GM19395 (cell line): Measurements from ENCODE around the gene NCOA7.
"Not testable (repeated sequence)": the region's sequence is repeated elsewhere in the genome, so short reads cannot be mapped to it uniquely, and the experiment has no call there.

Source experiments
- ATAC-seq: cut with Tn5 transposase; IDR thresholded peaks from one replicate; pipeline ENCODE4 v1.9.1; 2021; ENCODE audit warnings: mild to moderate bottlenecking, moderate library complexity; ENCODE audit not compliant: unreplicated experiment

Gene NCOA7

DNA sequence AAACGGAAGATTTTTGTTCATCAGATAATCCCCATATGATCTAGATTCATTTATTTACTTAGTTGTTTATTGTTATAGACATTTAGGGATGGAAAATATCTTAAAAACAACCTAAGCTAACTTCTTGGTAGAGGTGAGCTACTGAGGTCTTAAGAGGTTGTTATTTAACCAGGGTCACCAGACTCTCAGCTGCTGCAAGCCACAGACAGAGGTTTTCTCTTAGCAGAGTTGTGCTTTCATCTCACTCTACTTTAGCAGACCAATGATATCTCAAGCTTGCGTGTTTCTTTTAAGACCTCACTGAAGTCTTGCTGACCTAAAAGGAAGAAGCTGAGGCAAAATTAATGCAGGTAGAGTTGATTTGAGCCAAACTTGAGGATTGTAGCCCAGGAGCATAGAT lies 43.6 kb downstream of the NCOA7 start:
- ATAC-seq, result peak; percentile 78

GRCh38 chr6:125835221-125835744 lies 44.5 kb downstream of the NCOA7 start:
- ATAC-seq, result no peak

- no peak for ATAC-seq
Measured at GRCh38 chr6:125836466-125836865, 45.7 kb downstream of the NCOA7 start.

GRCh38 chr6:125839471-125839870 lies 48.7 kb downstream of the NCOA7 start:
- no peak for ATAC-seq

GRCh38 chr6:125839879-125840278 lies 49.1 kb downstream of the NCOA7 start:
- ATAC-seq, result no peak

DNA sequence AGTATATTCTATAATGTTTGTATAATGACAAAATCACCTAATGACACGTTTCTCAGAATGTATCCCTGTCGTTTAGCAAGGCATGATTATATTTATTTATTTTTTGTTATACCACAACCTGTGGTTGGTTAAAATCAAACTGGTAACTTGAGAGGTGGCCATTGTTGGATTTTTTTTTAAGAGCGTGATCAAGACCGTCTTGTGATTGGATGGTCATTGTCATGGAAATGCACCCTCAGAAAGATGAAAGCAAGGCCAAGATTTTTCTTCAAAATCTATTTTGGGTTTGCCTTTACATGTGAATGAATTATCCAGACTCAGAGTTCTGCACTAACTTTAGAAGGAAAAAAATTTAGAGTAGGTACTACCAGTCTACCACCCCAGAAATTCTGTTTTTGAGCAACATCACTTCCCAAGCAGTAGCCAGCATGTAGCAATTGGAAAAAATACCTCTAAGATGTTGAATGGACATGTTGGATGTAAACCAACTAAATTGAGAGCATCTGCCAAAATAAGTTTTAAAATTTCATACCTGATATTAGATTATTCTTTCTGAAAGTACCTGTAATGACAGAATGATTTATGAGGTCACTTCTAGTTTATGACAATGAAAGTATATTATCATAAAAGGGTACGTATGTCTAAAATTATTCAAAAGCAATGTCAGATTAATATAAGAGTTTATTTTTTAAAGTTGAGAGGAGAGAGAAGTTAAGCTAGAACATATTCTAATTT lies 50.8 kb downstream of the NCOA7 start:
- ATAC-seq, result no peak

- ATAC-seq, result no peak
Measured at GRCh38 chr6:125842091-125842626, 51.4 kb downstream of the NCOA7 start.

DNA sequence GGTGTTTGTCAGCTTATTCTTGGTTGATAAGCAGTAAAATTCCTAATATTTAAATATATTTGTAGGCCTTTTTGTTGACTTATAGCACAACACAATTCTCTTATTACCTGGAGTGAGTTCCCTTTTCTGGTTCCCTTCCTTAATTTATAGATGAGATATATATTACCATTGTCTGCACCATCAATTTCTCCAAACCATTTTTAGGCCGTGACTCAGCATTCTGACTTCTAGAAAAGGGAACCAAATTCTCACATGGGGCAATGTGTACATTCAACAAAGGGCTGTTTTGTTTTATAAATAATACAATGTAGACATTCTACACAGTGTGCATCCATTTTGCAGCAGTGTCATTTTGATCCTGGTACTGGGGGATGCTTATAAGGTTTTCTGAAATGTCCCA lies 52.8 kb downstream of the NCOA7 start:
- ATAC-seq, result no peak

DNA sequence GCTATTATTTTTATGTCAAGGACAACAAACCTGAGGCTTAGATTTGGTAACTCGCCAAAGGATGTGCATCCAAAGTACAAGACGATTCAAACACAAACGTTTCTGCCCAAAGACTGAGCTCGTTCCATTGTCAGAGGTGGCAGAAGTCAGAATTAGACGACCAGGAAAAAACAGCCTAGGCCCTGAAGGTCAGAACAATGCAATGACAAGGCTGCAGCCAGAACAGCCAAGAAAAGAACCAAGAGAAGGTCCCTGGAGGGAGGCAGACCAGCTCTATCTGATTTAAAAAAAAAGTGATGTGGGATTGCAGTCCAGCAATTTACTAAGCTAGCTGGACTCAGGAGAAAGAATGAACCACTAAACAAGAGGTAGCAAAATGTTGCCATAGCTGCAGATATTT lies 54.2 kb downstream of the NCOA7 start:
- ATAC-seq, result no peak

DNA sequence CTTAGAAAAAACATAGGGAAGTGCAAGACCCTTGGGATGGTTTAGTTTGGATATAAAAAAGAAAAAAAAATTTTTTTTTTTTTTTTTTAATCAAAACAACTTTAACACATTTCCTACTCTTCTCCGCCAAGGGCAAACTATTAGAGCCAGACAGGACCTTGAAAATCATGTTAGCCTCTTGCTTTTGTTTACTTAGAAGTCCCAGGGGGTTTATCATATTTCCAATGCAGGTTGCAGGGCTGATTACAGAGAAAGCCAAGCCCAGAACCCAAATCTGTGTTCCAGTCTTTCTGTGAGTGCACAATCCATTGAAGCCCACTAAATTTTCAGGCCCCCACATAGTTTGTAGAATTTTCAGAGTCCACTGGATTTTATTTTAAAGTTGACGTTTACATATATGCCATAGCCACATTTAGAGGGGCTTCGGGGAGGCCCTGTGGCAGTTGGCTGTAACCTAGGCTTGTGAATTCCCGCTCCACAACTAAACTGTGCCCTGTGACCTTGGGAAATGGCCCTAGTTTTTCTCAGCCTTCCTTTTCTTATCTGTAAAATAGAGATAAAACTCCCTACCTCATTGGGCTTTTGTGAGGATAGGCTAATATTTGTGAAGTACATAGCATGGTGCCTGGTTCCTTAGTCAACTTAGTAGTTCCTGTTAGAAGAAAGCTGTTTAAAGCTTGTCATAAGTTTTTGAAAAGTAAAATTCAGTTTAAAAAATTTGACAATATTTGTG lies 55.7 kb downstream of the NCOA7 start:
- ATAC-seq, result no peak

DNA sequence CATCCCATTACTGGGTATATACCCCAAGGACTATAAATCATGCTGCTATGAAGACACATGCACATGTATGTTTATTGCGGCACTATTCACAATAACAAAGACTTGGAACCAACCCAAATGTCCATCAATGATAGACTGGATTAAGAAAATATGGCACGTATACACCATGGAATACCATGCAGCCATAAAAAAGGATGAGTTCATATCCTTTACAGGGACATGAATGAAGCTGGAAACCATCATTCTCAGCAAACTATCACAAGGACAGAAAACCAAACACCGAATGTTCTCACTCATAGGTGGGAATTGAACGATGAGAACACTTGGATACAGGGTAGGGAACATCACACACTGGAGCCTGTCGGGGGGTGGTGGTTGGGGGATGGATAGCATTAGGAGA lies 57.5 kb downstream of the NCOA7 start:
- ATAC-seq, result not testable (repeated sequence)

DNA sequence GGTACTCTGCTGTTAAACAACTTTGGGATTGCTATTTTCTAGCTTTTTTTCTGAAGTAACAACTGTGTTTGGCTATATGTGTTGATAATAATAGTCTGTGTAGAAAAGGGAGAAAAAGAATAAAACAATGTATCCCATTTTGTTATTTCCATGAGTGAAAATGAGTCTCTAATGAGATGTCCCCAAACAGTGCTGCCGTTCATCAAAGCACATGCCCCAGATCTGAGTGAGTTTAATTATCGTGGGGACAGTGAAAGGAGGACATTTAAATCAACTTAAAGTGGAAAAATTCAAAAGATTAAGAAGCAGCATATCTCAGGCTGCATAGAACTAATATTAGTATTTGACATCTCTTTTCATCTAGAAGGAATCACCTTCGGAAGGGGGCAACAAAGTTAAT lies 59.6 kb downstream of the NCOA7 start:
- ATAC-seq, result no peak

- no peak for ATAC-seq
Measured at GRCh38 chr6:125852587-125852986, 61.8 kb downstream of the NCOA7 start.

DNA sequence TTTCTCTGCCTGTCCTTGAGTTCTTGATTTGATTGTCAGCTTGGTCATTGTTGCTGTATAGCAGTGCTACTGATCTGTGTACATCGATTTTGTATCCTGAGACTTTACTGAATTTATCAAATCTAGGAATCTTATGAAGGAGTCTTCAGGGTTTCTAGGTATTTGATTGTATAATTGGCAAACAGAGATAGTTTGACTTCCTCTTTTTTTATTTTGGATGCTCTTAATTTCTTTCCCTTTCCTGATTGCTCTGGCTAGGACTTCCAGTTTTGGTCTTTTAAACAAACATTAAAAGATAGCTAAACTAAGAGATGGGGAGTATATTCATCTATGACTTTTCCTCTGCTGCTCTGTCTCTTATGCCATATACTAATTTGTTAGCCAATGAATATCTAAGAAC lies 62.4 kb downstream of the NCOA7 start:
- no peak for ATAC-seq

GRCh38 chr6:125853756-125854155 lies 63.0 kb downstream of the NCOA7 start:
- no peak for ATAC-seq

GRCh38 chr6:125854355-125854754 lies 63.6 kb downstream of the NCOA7 start:
- no peak for ATAC-seq

- no peak for ATAC-seq
Measured at GRCh38 chr6:125855783-125856182, 65.0 kb downstream of the NCOA7 start.

- no peak for ATAC-seq
Measured at GRCh38 chr6:125857846-125858245, 67.1 kb downstream of the NCOA7 start.

DNA sequence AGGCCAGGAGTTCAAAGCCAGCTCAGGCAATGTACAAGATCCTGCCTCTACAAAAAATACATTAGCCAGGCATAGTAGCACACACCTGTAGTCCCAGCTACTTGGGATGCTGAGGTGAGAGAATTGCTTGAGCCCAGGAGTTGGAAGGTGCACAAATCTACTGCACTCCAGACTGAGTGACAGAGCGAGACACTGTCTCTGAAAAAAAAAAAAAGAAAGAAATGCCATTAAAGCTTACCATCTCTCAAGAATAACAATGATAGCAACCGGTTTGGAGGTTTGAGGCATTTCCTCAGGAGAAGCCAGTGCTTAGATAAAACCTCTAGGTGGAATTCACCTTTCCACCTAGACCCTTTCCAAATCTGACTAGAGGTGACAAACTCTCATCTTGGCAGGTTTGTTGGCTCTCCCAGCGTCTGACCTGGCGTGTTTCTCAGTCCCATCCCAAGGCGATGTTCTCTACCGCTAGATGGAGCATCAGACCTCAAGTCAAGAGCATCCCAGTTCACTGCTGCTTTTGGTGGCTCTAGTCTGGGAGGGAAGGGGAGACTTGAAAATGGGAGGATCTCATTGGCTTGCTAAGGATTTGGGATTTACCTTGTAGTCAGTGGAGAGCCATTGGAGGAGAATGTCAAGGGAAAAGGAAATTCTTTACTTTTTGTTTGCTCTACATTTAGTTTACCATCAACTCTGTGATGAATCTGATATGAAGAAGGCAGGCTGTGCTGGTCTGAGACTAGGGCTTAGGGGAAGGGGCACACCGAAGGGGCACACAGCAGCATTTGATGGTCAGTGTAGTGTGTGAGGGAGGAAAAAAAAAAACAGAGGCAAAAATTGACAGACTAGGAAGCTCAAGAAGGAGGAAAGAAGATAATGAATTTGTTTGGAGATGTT lies 67.9 kb downstream of the NCOA7 start:
- ATAC-seq, result peak; percentile 80

GRCh38 chr6:125859727-125860126 lies 69.0 kb downstream of the NCOA7 start:
- no peak for ATAC-seq

GRCh38 chr6:125863023-125863422 lies 72.3 kb downstream of the NCOA7 start:
- no peak for ATAC-seq
